NCI-H128 (cell line): ENCODE results near the gene CRAT.

Source experiments
- DNase-seq: peaks from one replicate; lab custom pipeline; 2025; ENCODE audit not compliant: unreplicated experiment; lab: John Stamatoyannopoulos, UW

CRAT gene

GRCh38 chr9:129068990-129069861 lies 41.4 kb downstream of the CRAT start:
- no peak for DNase-seq

GRCh38 chr9:129068110-129068509 lies 42.5 kb downstream of the CRAT start:
- DNase-seq = no peak

GRCh38 chr9:129064499-129064908 lies 46.1 kb downstream of the CRAT start:
- DNase-seq = no peak

GRCh38 chr9:129063061-129063460 lies 47.5 kb downstream of the CRAT start:
- no peak for DNase-seq

- no peak for DNase-seq
These were observed 49.6 kb downstream of the CRAT start for GRCh38 chr9:129060991-129061390.

GRCh38 chr9:129059796-129060785 lies 50.5 kb downstream of the CRAT start:
- no peak for DNase-seq

- DNase-seq = no peak
These were observed 51.4 kb downstream of the CRAT start for GRCh38 chr9:129058965-129059795.

GRCh38 chr9:129054163-129054851 lies 56.3 kb downstream of the CRAT start:
- DNase-seq = no peak

- no peak for DNase-seq
These were observed 57.6 kb downstream of the CRAT start for GRCh38 chr9:129053020-129053419.

- DNase-seq = no peak
These were observed 58.0 kb downstream of the CRAT start for GRCh38 chr9:129052592-129052991.
